Astrocyte of the cerebellum (primary cell): Measurements from ENCODE around the gene NKAPD1.
A peak's percentile ranks its signal among the peaks of the same experiment; 100 is the strongest.

ENCODE experiments used
- DNase-seq: peaks from one replicate; pipeline ENCODE4 v3.0.0-alpha.2; 2011; ENCODE audit warnings: low read depth
- H3K4me3 ChIP-seq: 2 replicates; pipeline ENCODE4 v1.5.1; 2011; ENCODE audit warnings: mild to moderate bottlenecking, low read depth, low read length, moderate library complexity
- in situ Hi-C: cut with HindIII; loops from 2 replicates; pipeline ENCODE4 v1.10.0; 2017; ENCODE audit warnings: low sequenced_read_pairs
- TF ChIP-seq, protein P1 (sequence below): IDR thresholded peaks from 2 replicates; pipeline ENCODE4 v1.5.1; 2012; ENCODE audit warnings: low read length, low read depth, moderate library complexity, mild to moderate bottlenecking; ENCODE audit errors: missing control alignments

The NKAPD1 gene

DNA sequence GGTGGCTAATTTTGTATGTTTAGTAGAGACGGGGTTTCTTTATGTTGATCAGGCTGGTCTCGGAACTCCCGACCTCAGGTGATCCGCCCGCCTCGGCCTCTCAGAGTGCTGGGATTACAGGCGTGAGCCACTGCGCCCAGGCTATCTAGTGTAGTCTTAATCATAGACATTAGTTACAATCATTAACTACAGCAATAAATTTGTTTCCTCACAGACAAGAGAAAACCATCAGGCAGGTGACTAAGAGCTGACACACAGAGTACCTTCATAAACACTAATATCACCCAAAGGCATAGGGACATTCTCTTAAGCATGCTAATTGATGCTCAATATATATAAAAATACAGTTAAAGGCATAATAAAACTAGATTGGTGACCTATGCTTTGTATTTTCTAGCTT is 32.0 kb downstream of the NKAPD1 start:
- in situ Hi-C loops, result no loop called here
- H3K4me3 ChIP-seq, result no peak overlapping the region
- TF ChIP-seq, protein P1, sequence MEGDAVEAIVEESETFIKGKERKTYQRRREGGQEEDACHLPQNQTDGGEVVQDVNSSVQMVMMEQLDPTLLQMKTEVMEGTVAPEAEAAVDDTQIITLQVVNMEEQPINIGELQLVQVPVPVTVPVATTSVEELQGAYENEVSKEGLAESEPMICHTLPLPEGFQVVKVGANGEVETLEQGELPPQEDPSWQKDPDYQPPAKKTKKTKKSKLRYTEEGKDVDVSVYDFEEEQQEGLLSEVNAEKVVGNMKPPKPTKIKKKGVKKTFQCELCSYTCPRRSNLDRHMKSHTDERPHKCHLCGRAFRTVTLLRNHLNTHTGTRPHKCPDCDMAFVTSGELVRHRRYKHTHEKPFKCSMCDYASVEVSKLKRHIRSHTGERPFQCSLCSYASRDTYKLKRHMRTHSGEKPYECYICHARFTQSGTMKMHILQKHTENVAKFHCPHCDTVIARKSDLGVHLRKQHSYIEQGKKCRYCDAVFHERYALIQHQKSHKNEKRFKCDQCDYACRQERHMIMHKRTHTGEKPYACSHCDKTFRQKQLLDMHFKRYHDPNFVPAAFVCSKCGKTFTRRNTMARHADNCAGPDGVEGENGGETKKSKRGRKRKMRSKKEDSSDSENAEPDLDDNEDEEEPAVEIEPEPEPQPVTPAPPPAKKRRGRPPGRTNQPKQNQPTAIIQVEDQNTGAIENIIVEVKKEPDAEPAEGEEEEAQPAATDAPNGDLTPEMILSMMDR, result no peak
- no peak for DNase-seq

DNA sequence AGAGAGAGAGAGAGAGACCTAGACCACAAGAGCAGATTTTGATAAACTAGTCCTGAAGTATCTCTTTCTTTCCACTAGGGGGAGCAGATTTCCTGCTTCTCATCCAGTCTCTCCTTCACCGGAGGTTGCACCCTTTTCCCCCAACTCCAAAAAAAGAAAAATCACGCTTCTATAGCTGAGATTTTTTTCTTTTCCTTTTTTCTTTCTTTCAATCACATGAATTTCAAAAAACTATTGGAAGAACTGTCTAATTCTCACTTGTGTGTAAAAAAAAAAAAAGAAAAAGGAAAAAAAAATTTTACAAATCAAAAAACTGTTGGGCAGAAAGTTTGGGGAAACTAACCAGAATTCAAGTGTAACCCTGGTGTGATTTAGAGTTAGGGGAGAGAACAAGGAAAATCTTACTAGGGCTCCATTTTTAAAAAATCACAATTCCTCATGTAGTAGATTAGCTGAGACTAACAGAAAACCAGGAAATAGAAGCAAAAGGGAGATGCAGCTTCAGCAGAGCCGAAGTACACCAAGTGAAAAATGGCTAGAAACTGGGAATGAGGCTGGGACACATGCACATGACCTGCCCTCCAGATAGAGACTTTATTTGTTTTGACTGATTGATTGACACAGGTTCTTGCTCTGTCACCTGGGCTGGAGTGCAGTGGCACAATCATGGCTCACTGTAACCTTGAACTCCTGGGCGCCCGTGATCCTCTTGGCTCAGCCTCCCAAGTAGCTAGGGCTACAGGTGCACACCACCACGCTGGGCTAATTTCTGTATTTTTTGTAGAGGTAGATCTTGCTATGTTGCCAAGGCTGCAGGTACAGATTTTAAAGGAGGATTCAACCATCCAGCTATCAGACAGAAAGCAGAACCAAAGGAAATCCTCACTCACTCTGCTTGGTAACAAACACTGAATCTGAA is 39.7 kb downstream of the NKAPD1 start:
- DNase-seq, result peak; percentile 23
- no peak overlapping the region for H3K4me3 ChIP-seq
- TF ChIP-seq, protein P1, result peak; percentile 70
- in situ Hi-C loops, result no loop called here

DNA sequence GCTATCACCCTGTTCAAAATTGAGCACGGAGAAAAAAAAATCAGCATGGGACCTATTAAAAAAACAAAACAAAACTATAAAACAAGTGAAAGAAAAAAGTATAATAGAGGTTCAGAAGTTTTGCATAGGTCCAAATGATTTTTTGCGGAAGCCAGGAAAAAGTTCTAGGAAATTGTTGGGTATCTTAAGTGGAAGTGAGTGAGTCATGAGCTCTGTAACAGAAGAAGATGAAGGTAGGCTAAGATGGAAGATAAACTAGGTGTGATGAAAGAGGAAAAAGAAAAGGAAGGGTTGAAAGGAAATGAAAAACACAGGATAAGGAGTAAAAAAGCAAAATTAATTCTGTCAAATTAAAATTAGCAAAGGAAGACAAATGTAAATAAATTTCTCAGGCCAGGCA is 40.4 kb downstream of the NKAPD1 start:
- in situ Hi-C loops, result no loop called here
- TF ChIP-seq, protein P1, result no peak
- H3K4me3 ChIP-seq, result no peak overlapping the region
- no peak for DNase-seq

DNA sequence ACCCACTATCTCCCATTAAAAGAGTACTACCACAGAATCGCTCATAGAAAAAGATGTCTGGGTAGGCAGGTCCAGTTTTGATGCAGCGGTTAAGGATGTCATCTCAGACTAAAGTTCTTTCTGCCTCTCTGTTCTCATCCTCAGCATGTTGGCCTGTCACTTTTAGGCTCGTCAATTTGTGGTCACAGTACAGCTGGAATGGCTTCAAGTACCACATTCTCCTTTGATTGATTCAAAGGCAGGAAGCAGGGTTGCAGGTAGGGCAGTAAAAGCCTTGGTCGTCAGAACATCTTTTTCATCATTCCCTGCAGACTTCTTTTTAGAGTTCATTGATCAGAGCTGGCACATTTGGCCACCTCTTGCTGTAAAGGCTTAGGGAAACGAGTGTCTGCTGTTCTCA is 41.3 kb downstream of the NKAPD1 start:
- H3K4me3 ChIP-seq, result no peak overlapping the region
- in situ Hi-C loops, result no loop called here
- no peak for DNase-seq
- TF ChIP-seq, protein P1, result no peak

DNA sequence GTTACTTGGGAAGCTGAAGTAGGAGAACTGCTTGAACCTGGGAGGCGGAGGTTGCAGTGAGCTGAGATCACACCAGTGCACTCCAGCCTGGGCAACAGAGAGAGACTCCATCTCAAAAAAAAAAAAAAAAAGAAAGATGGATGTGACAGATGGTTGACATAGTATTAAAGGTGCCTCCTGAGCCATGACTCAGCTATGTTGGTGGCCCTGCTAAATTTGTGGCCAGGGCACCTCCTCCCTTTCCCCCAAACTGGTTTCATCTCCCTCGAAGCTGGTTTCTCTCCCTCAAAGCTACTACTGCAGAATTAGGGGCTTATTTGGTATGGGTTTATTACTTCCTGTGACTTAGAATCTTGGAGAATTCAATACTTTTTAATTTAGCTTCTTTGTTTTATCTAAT is 44.1 kb downstream of the NKAPD1 start:
- TF ChIP-seq, protein P1, result no peak
- DNase-seq, result no peak
- in situ Hi-C loops, result no loop called here
- no peak overlapping the region for H3K4me3 ChIP-seq

DNA sequence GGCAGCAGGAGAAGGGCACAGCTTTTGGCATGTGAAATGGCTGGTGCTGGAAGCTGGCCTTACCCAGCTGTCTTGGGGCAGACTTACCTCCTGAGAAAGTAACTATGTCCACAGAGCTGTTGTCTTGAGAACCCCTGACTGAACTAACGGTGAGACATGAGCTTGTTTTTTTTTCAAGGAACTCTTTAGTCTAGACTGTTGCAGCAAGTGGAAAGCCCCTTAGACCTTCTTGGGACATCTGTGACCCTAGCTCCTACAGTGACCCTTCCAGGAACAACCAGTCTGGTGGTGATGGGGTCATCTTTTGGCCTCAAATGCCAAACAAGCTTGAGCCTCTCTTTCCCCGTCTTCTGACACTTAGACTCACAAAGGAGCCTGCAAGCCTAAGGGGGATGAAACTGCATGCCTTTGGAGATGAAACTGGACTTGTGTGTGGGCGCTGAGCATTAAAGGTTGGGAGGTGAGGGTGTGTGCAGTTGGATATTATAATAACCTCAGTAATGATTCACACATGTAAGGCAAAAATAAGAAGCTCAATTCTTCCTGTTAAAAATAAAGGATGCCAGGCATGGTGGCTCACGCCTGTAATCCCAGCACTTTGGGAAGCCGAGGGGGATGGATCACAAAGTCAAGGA is 48.0 kb downstream of the NKAPD1 start:
- H3K4me3 ChIP-seq, result no peak overlapping the region
- TF ChIP-seq, protein P1, result no peak
- in situ Hi-C loops, result no loop called here
- DNase-seq, result no peak
